ENCODE measurements around the gene CEP162.
A peak's percentile ranks its signal among the peaks of the same experiment; 100 is the strongest.
"Not testable (repeated sequence)": the region's sequence is repeated elsewhere in the genome, so short reads cannot be mapped to it uniquely, and the experiment has no call there.

Gene CEP162

GRCh38 chr6:84228198-84228543 is 728 bp upstream of the CEP162 start:
- no peak for DNase-seq

GRCh38 chr6:84227044-84227433 is 404 bp downstream of the CEP162 start:
- no peak for DNase-seq

- DNase-seq, result no peak
These were observed 3.2 kb downstream of the CEP162 start for GRCh38 chr6:84224251-84224650.

DNA sequence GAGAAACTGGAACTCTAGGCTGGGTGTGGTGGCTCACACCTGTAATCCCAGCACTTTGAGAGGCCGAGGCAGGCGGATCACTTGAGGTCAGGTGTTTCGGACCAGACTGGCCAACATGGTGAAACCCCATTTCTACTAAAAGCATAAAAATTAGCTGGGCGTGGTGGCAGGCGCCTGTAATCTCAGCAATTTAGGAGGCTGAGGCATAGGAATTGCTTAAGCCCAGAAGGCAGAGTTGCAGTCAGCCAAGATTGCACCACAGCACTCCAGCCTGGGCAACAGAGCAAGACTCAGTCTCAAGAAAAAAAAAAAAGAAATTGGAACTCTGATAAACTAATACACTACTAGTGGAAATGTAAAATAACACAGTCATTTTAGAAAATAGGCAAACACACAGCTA is 3.8 kb downstream of the CEP162 start:
- DNase-seq, result not testable (repeated sequence)

DNA sequence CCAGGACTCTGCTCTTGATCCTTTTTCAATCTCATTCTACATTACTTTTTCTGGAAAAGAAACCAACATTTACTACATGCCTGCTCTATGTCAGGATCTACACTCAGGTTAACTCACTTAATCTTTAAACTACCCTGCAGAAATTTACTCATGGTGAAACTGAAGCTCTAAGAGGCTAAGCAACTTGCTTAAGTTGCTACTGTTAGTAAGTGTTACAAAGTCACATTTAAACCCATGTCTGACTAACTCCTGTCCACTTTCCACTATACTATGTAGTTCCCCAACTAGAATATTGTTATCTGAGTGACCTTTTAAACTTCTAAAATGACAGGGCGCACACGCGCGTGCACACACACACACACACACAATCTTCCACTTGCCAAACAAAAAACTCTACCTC is 5.0 kb downstream of the CEP162 start:
- DNase-seq, result no peak

- no peak for DNase-seq
These were observed 6.5 kb downstream of the CEP162 start for GRCh38 chr6:84220809-84221409.

GRCh38 chr6:84218091-84218490 is 9.4 kb downstream of the CEP162 start:
- no peak for DNase-seq

- DNase-seq, result no peak
These were observed 14.2 kb downstream of the CEP162 start for GRCh38 chr6:84213217-84213616.

DNA sequence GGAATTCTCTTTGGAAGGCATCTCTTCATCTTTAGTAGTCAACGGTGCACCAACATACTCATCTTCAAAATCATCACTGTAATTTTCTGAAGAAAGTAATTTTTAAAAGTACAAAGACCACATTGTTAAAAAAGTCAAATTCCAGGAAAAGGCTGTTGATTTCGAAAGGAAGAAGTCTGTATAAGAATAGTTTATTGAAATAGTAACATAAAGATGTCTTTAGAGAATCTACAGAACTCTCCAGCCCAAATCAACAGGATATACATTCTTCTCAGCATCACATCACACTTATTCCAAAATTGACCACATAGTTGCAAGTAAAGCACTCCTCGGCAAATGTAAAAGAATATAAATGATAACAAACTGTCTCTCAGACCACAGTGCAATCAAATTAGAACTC is 23.4 kb downstream of the CEP162 start:
- no peak for DNase-seq

DNA sequence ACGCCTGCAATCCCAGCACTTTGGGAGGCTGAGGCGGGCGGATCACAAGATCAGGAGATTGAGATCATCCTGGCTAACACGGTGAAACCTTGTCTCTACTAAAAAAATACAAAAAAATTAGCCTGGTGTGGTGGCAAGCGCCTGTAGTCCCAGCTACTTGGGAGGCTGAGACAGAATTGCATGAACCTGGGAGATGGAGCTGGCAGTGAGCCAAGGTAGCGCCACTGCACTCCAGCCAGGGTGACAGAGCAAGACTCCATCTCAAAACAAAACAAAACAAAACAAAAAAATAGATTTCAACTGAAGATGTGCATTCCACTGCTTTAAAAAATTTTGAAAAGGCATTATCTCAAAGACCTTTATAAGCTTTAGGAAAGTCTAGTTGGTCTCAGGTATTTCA is 27.5 kb downstream of the CEP162 start:
- DNase-seq, result not testable (repeated sequence)

DNA sequence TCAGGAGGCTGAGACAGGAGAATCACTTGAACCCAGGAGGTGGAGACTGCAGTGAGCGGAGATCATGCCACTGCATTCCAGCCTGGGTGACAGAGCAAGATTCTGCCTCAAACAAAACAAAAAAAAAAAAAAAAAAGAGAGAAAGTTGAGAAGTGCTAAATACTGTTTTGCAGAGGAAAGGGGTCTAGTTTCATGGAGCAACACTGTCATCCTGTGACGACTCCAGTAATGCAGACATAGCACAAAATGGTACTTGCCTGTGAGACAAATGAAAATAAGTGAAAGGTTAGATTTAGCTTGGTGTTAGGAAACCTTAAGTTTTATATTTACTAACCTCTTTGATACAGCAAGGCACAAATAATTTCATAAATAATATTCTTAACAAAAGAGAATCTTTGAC is 29.7 kb downstream of the CEP162 start:
- no peak for DNase-seq

DNA sequence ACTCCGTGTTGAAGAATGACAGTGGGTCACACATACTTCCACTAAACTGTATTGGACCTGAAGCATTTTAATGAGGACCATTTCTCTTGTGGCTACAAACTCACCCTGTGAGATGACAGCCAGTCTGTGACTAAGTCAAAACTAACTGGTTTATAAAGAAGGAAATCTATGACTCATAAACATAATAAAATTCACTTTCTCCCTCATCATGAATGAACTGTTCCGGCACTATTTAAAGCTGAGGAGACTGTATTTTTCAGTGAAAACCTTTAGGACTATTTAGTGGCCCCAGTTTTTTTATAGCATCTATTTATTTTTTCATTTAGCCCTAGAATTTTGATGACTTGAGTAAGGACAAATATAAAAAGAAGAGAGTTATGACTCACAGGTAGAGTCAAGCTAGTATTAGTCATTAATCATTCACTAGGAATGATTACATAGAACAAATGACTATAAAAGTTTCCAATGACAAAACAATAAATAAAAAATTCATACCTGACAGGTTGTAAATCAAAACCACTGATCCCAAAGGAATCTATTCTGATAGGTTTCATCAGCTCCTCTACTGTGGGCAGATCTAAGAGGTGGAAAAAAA is 34.2 kb downstream of the CEP162 start:
- no peak for DNase-seq

DNA sequence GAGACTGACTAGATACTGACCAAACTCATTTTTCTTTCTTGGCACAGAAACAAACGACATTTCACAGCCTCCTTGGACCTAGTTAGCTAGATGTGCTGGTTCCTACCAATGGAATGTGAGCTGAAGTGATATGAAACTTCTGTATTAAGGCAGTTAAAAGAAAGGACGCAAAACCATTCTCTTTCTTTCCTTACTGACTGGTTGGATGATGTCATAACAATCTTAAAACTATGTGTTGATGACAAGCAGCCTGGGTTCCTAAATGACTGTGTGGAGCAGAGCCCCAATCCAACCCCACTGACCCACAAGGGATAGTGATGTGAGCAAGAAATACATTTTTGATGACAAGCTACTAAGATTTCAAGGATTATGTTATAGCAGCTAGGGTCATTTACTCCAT is 35.6 kb downstream of the CEP162 start:
- no peak for DNase-seq

GRCh38 chr6:84189356-84189755 is 38.1 kb downstream of the CEP162 start:
- not testable (repeated sequence) for DNase-seq

DNA sequence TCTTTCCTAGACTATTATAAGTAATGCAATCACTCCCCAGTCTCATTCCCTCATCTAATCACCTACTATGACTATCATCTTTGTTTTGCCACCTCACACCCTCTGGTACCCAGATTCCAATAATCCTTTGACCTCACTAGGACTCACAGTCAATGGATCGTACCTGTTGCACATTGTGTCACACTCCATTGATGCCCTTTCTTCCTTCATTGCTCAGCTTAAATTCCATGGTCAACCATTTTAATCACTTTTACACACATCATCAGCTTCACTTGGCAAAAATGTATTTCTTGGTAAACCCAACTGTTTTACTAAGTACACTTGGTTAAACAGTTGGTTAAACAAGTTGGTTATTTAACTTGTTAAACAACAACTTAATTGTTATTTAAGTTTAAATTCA is 44.0 kb downstream of the CEP162 start:
- no peak for DNase-seq

DNA sequence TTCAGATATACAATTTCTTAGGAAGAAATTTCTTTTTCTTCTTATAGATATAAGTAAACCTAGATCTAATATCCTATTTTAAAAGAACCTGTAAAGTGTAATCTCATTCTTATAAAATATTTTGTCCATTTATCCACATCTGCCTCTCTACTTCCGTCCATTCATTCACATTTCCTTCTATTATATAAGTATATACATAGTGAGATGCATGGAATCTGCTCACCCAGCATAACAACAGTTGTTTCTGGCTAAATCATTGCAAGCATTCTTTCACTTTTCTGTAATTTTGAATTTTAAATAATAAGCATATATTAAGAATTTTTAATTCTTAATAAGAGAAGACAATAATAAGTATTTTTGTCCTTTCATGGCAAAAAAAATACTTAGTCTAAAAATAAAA is 45.4 kb downstream of the CEP162 start:
- no peak for DNase-seq

GRCh38 chr6:84177241-84177640 is 50.2 kb downstream of the CEP162 start:
- no peak for DNase-seq

DNA sequence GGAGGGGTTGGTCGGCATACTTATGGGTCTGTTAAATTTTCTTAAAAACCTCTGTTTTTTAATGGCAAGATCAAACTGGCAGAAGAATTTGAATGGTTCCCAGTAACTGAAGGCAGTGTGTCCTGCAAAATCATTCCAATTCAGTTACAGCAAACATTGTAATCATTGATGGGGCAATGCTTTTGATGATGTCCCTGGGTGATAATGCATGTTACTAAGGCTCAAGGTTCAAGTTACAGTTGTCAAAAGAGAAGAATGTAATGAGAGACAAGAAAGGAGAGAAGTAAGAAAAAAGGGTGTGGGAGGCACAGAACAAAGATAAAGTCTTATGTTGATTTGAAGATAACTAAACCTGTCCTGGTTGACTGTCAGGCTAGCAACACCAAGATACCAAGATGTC is 54.9 kb downstream of the CEP162 start:
- DNase-seq, result no peak

DNA sequence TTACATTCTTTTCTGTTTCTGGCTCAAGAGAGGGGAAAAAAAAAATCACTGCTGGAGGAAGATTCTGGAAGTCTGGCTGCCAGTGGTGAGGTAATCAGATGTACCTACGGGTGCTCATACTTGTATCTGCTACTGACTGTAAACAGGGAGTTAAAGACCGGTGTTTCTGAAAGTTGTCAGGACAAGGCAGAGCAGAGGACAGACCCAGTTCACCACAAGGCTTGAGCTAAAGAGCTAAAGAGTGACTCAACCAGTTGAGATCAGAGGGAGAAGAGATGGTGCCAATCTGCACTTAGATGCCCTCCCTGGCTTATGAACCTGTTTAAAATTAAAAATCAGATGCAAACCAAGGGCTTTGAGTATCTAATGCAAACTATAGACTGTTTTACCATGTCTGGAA is 55.4 kb downstream of the CEP162 start:
- no peak for DNase-seq

GRCh38 chr6:84167457-84167856 is 60.0 kb downstream of the CEP162 start:
- no peak for DNase-seq

GRCh38 chr6:84166395-84166794 is 61.0 kb downstream of the CEP162 start:
- peak; percentile 17 for DNase-seq

- not testable (repeated sequence) for DNase-seq
These were observed 63.1 kb downstream of the CEP162 start for GRCh38 chr6:84164328-84164727.

DNA sequence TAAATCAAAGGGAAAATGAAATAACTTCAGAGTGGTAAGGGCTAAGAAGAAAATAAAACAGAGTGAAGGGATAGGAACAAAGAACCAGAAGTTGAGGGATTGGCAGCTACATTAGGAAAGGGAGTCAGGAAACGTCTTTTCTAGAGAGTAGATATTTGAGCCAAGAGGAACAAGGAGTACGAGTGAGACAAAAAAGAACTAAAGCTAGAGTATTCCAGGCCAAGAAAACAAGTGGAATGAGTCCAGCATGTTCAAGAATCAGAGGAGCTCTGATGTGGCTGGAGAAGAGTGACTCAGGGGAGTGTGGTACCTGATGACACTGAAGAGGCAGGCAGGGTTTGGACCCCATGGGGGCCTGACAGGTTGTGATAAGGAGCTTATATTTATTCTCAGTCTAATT is 66.3 kb downstream of the CEP162 start:
- no peak for DNase-seq

- DNase-seq, result no peak
These were observed 71.1 kb downstream of the CEP162 start for GRCh38 chr6:84156306-84156705.

DNA sequence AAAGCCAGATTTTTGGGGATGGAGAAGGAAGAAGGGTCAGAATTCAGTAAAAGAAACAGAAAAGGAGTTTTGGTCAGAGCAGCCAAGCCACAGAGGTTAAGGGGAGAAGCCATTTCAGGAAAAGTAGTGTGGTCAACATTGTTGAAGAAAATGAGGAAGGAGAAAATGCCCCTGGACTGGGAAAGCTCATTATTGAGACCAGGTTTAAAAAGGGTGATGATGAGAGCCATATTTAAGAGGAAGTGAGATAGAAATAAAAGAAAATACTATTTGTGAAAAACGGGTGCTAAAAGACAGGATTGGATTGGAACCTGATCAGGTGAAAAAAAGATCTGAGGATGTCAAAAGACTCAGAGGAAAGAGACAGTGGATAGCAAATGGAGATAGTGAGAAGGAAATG is 75.8 kb downstream of the CEP162 start:
- DNase-seq, result no peak

All from NCI-H1105 (cell line).